GM18867 (cell line): ENCODE data around the gene LCA5.
"Not testable (repeated sequence)": the region's sequence is repeated elsewhere in the genome, so short reads cannot be mapped to it uniquely, and the experiment has no call there.

Source experiments
- ATAC-seq: cut with Tn5 transposase; IDR thresholded peaks from one replicate; pipeline ENCODE4 v1.9.1; 2021; ENCODE audit warnings: mild to moderate bottlenecking, moderate library complexity; ENCODE audit not compliant: unreplicated experiment

The LCA5 gene

GRCh38 chr6:79536954-79537747, at the start of gene LCA5:
LCA5 (minus strand) TSS chr6:79537430; CDS start chr6:79518894, 18,536 bp downstream.
- peak; percentile 99 for ATAC-seq

- ATAC-seq = no peak
Measured at GRCh38 chr6:79586548-79586947, 49.3 kb upstream of the LCA5 start.

GRCh38 chr6:79584332-79584731, 47.1 kb upstream of the LCA5 start:
- no peak for ATAC-seq

- not testable (repeated sequence) for ATAC-seq
Measured at GRCh38 chr6:79577926-79578325, 40.7 kb upstream of the LCA5 start.

- no peak for ATAC-seq
Measured at GRCh38 chr6:79574630-79575225, 37.5 kb upstream of the LCA5 start.

GRCh38 chr6:79574174-79574573, 36.9 kb upstream of the LCA5 start:
- ATAC-seq = no peak

GRCh38 chr6:79571030-79571367, 33.8 kb upstream of the LCA5 start:
- peak; percentile 30 for ATAC-seq

- ATAC-seq = peak; percentile 96
Measured at GRCh38 chr6:79570129-79571029, 33.1 kb upstream of the LCA5 start.

- ATAC-seq = no peak
Measured at GRCh38 chr6:79568996-79569395, 31.8 kb upstream of the LCA5 start.

GRCh38 chr6:79564636-79565035, 27.4 kb upstream of the LCA5 start:
- no peak for ATAC-seq

- no peak for ATAC-seq
Measured at GRCh38 chr6:79559706-79560105, 22.5 kb upstream of the LCA5 start.

- no peak for ATAC-seq
Measured at GRCh38 chr6:79557673-79558467, 20.6 kb upstream of the LCA5 start.

GRCh38 chr6:79554305-79554704, 17.1 kb upstream of the LCA5 start:
- no peak for ATAC-seq

GRCh38 chr6:79551401-79551800, 14.2 kb upstream of the LCA5 start:
- no peak for ATAC-seq

- no peak for ATAC-seq
Measured at GRCh38 chr6:79548304-79548703, 11.1 kb upstream of the LCA5 start.

- no peak for ATAC-seq
Measured at GRCh38 chr6:79546186-79546585, 9.0 kb upstream of the LCA5 start.

GRCh38 chr6:79544939-79545450, 7.8 kb upstream of the LCA5 start:
- ATAC-seq = peak; percentile 78

GRCh38 chr6:79544299-79544927, 7.2 kb upstream of the LCA5 start:
- ATAC-seq = peak; percentile 66

- peak; percentile 22 for ATAC-seq
Measured at GRCh38 chr6:79543886-79544285, 6.7 kb upstream of the LCA5 start.

- ATAC-seq = no peak
Measured at GRCh38 chr6:79543411-79543810, 6.2 kb upstream of the LCA5 start.
